AML-193 (cell line): ENCODE measurements around the gene APOL2.
"Not testable (repeated sequence)": the region's sequence is repeated elsewhere in the genome, so short reads cannot be mapped to it uniquely, and the experiment has no call there.

ENCODE experiments used
- DNase-seq, 2 experiments: peaks; one replicate each; lab custom pipeline; 2025; lab: John Stamatoyannopoulos, UW

APOL2 gene

DNA sequence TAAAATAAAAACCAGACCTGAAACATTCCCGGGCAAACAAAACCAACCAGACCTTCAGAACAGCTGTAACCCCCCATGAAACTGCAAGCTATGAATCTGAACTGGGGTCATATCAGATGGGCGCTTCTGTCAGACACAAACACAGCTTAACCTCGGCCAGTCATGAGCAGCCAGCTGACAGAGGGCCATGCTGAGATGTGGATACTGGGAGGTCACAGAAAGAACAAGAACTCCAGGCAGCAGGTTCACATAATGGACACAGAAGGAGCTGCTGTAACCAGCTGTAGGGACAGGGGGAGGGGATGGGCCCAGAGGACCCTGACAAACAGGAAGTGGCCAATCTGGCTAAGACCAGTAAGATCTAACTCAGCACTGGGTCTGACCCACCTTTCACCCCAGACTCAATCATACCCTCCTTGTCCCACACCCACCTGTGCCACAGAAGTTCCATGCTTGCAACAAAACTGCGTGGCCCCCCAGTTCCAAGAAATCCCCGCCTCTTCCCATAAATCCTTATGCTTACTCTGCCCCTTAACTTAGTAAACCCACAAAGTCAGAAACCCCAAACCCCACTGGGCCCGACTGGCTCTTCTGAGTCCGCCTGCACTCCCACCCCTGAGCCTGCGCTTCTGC, 41.7 kb downstream of the APOL2 start:
- no peak for DNase-seq

DNA sequence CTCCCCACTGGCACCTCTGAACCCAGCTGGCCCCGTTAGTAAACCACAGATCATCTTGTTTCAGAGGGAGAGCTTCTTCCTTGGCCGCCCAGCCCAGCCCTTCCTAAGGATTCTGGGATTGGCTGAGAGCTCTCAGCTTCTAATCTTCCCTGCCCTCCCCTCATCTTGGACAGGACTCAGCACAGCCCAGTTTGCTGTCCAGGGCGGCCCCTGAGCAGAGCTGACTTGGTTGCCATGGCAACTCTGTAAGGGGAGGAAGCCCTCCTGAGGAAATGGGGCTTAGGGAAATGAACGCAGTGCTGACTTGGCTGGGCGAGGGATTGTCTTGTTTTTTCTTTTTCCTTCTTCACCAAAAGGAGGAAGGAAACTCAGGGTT, 42.3 kb downstream of the APOL2 start:
- DNase-seq: no peak

DNA sequence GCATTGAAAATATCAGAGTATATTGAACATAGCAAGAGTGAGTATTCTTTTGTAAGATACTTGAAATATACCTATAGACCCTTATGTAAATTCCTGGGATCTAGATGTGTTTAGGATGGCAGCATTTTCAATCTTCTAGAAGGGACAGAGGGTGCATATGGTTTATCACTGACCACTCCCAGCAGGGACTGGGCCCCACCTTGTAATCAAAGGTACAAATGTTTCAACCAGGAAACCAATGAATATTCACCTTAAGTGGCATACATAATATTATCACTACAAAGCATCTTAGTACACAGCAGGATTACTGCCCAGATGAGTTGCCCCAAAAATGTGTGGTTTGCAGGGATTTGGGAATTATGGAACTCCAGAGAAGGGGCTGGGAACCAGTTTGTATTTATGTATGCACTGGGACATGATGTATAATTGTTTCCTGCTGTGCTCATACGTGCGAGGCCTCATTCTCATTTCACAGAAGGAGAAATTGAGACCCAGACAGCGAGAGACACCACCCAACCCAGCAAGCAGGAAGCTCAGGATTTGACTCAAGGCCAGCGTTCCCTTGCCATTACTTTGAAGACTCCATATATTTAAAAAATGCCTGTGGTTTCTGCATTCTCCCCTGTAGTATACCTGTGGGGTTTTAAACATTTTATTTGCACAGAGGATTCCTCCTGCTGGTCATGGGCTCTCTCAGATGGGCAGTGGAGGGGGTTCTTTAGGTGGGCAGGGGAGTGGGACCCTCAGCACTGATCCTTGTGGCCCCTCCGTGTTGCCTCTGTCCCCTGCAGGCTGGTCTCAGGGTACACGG, 42.9 kb downstream of the APOL2 start:
- DNase-seq: no peak

DNA sequence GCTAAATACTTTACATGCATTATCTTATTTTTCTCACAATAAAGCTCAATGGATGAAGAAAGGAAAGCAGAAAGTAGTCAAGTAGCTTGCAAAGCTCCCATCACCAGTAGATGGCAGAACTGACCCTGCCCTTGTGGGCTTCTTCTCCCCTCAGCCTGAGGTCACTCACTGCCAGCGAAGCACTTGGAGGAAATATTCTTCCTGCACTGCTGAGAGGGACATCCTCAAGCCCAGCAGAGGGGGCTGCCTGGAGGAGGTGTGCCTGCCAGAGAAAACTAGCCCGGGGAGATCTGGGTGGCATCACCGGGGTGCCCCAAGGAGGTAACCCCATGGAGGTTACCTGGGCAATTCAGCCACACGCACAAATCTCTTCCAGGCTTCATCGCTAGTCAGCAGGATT, 44.4 kb downstream of the APOL2 start:
- peak; percentile 49 to 53 for DNase-seq

DNA sequence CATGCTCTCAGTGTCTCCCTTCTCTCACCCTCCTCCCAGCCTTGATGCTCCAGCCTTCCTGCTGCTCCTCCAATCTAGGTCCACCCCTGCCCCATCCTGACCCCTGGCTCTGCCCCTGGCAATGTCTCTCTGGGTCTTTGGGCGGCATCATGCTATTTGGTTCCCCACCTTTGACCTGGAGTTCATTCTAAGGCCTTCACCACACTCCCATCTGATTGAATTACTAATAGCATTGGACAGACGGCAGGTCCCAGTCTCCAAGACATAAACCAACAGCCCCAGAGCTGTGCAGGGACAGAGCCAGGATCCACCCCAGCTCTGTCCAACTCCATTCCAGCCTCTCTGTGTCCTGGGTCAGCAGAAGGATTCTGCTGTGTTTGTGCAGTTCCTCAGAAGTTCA, 44.9 kb downstream of the APOL2 start:
- DNase-seq: no peak

DNA sequence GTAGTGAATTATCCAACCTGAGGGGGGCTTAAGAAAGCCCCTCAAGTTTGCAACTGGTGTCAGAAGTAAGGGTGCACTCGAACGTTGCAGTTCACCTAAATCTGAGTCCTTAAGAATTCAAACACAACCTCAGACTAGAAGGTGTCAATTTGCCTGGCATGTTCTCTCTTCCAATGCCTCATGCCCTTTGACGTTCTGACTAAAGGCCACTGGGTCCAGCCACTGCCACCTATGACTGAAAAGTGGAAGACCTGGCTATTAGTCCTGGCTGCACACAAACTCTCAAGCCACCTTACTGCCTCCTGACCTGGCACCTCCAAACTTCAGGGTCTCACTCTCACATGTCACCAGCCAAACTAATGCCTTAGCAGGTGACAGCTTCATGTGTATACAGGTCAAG, 45.8 kb downstream of the APOL2 start:
- no peak for DNase-seq

DNA sequence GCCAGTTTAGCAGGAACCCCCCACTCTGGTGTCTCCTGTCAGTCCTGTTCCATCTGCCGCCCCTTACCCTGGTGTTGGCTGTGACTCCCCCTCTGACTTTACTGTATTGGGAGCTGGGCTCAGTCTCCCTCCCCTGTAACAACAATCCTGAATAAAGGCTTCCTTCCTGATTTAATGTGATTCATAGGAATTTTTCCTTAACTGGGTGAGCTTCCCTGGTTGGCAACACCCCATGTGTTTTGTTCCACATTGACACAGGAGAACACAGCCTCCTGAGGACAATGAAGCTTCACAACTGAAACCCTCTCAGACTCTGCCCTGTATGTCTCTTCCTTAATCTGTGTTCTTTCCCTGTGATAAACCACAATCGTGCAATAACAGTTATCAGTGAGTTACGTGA, 46.2 kb downstream of the APOL2 start:
- DNase-seq: no peak

DNA sequence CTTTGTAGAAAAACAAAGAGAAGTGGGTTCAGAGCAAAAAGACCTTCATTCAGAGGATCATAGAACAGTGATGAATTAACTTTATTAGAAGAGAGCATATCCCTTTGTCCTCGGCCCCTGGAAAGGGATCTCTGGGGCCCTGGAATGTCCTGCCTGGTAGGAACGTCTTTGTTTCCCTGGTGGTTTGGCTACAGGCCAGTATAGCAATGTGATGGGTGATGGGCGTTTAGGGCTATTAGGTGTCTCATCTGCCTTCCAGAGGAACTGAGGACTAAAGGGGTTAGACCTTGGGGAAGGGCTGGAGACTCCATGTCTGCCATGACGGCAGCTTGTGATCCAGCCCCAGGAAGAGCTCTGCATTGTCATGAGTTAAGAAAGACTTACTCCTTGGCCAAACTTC, 46.8 kb downstream of the APOL2 start:
- no peak for DNase-seq

DNA sequence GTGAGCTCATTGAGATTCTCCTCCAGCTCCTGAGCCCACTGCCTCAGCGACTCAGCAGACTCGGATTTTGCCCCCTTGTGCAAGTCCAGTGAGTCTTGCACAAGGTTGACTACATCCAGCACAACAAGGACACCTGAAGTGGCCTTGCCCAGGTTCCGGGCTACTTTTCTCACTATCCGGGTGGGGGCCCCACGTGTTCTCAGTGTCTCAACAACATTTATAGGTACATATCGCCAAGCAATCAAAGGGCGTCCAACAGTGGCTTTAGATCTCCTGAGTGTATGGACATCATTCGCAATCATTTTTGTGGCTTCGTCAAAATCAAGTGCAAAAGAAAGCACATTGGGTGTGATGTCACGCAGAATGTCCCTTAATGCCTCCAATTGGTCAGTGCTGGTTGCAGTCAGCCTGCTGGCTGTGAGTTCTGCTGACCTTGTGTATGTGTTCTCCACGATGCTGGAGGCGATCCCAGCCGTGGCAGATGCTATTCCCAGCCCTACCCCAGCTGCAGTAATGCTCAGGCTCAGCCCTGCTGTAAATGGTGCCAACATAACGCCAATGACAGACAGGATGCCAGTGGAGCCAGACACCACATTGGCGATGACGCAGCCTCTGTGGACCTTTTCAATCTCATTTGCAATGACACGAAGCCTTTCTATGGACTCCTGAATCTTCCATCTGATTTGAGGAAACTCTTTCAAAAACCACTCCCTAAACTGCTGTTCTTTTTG, 48.1 kb downstream of the APOL2 start:
- DNase-seq: no peak

DNA sequence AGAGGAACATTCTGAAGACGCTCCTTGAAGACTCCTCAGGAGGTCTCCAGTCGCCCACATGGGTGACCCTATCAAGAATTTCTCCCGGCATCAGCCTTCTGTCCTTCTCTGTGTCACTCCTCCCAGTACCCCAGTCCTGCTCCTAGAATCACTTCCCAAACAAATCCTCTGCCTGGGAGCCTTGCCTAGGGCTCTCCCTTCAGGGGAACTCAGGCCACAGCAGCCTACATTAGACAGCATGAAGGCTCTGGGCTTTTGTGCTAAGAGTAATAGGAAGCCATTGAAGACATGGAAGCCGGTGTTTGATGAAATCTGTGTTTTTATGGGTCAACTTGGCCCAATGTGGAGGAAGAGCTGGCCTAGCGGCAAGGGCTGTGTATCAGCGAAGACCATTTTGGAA, 51.5 kb downstream of the APOL2 start:
- not testable (repeated sequence) for DNase-seq

DNA sequence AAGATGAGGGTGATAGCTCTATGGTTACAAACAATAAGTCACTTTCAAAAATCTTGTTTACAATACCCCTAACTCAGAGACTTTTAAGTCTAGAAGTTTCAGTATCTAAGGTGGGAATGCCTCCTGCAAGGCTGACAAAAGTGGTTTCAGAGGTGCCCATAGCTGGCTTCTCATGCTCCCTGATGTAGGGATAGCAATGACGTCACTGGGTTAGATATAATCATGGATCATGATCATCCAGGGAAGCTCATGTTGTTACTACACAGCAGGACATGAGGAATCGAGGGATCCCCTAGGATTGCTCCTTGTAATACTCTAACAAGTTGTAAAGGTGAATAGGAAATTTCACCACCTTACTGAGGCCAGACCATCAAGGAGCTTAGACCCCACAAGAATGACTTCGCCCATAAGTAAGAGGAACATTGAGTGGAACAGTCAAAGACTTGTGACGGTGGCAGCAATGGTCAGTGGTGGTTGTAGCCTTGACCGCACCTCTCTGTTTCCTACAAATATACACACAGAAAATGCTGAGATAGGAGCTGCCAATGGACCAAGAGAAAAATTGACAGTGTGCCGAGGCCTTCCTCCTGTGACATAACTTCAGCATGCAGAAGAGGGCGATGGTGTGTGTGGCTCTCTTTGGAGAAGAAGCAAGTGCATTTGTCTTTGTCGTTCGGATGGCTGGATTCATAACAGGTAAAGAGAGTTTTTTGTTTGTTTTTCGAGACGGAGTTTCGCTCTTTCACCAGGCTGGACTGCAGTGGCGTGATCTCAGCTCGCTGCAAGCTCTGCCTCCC, 53.3 kb downstream of the APOL2 start:
- peak in 1 of 2 experiments; percentile 10 for DNase-seq

DNA sequence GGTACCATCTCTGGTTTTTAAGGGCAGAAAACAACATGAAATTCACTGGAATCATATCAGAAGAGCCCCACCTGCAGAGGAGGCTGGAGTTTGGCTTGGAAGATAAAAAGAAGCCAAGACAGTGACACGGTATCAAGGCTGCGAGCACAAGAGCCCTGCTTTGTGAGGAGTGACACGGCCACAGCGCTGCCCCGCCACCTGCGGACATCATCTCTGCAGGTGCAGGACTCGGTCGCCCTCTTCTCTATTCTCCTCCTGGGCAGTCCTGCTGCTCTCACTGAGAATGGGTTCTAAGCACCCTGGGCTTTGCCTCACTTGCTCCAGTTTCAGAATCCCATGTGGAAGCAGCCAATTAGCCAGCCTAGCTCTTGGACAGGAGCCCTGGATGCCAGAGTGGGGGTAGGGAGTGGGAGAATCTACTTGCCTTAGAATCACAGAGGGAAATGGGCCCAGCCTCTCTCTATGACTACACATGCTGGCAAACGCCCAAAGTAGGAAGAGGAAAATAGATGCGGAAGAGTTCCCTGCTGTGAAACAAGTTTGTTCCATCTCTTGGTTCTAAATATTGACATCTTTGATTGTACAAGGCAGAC, 54.8 kb downstream of the APOL2 start:
- no peak for DNase-seq

DNA sequence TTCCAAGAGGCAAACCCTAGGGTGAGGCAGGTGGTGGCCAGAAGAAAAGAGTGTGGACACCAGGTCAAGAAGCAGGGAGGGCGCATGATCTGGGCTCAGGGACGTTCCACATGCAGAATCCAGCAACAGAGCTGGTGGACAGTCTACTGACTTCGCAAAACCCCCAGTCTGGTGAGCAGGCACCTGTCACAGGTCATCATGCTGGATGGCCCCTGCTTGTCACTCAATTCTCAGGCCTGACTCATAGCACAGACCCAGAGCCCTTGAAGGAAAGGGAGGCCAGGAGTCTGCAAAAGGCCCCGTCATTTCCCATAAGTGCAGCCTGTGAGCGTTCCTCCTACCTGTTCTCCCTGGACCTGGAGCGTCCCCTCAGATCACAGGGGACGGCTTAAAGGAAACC, 55.9 kb downstream of the APOL2 start:
- no peak for DNase-seq

DNA sequence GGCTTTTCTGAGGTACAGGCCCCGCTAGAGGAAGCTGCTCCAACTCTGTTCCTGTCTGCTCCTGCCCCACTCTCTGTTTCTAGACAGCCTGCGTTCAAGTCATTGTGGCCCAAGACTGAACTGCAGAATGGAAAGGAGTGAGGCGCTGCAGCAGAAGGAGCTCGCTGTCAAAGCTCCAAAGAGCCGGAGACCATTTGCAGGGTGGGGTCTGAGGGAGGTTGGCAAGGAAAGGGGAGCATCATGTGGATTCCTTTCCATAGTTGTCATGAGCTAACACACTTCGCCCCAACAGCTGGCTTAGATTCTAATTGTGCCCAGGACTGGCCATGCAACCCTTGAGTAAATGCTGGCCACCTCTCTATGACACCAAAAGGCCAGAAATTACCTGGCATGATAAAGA, 56.5 kb downstream of the APOL2 start:
- DNase-seq: no peak

DNA sequence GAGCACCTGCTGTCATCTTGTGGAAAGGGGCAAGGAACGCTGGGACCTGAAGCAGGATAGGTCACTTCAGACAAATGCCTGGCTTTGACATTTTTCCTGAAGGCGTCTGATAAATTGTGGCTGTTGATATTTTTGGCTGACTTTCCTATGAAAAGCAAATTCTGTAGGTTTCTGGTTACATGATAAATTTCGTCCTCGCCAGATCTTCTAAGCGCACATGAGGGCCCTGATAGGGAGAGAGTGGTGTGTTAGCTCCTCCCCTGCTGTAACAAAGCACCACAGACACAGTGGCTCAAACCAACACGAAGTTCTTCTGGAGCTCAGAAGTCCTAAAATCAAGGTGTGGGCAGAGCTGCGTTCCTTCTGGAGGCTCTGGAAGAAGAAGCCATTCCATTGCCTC, 57.3 kb downstream of the APOL2 start:
- no peak for DNase-seq

DNA sequence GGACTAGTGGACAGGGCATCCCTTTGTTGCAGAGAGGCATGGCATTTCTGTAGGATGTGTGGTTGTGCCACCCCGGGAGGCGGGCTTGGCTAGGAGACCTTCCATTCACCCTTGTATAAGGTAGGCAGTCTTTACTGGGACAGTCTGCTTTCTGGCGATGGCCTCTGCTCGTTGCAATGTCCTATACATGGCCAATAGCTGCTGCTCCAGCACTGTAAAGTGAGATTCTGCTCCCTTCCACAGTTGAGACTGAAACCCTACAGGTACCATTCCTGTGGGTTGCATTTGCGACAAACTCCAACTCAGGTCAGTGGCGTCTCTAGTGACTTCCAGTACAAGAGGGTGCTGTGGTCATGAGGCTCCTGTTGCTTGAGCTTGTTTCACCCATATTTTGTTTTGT, 58.4 kb downstream of the APOL2 start:
- no peak for DNase-seq

DNA sequence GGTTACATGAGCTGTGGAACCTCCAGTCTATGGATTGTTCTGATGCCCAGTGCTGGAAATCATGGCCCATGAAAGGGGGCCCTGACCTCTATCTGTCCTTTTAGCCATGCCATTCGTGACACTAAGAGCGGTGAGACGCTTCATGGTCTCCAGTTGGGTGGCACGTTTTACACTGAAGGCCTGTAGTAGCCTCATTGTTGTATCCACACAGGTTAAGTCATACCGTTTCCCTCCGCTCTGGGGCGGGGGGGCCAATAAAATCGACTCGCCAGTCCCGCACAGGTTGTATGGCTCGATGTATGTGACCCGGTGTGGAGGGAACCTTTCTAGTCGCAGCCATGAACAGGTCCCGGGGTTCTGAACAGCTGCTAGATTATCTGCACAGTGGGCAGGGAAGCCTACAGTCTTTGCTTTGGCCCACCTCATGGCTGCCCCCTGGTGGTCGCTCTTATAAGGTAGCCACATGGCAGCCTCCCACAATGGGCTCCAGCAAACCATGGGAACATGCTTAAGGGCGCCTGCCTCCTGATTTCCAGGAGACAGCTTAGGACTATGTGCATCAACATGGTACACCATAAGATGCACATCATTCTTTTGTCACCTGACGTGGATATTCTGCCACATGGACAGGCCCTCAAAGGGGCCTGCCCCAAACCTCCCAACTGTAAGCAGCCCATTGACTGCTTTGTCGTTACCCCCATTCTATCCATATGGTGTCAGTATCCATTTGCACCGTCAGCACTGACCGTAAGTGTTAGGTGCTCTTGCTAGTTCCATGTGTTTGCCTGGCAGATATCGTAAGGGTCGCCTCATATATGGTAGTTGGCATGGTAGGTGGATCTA, 59.1 kb downstream of the APOL2 start:
- peak; percentile 37 to 59 for DNase-seq

DNA sequence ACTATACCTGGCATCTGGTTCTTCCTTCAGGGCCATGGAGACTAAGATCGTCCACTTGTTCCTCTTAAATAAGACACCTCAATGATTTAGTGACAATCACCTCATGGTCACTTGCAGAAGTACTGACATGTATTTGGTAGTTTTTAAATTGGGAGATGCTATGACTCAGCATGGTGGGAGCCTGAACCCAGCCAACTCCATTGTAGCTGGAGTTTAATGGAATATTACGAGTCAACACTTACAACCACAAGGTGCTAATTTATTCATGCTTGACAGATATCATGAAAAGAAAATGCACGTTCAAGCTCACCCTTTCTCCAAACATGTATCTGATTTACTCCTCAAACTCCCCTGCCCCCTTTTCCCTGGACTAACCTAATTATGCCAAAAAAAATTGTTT, 62.2 kb downstream of the APOL2 start:
- DNase-seq: no peak
